ENCODE measurements around the gene NIP7. TPM values are rescaled to one million over a fixed set of nuclear protein-coding genes. Genes with fewer than 3 reads are reported as not detected.

NIP7 gene
- total RNA-seq, 1 experiment from 2014 or later = 62.1 TPM

DNA sequence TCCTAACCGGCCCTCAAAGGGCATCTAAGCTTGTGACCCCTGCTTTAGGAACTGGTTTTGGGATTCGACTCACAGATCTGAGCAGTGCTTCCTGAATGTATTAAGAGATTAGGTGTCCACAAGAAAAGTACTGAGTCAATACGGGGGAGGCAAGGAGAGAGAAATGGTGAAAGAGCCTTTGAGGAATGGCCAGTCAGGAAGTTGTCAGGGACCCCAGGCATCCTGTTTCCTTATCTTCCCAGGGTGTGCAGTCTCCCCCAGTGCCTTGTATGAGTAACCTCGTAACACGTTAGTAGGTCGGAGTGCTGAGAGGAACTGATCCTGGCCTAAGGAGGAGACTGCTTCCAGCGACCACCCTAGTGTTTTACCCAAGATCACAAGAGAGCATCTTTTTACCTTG lies 28.4 kb downstream of the NIP7 start:
- peaks cover 5% of the 10 kb centered on the region for H3K4me1 Mint-ChIP-seq (ENCODE audit: insufficient read depth, unreplicated experiment)
- no peaks in the 10 kb centered on the region for H3K27me3 Mint-ChIP-seq (ENCODE audit: insufficient read depth, unreplicated experiment)
- BruUV-seq (replicated peaks) = no TSS peak
- peaks cover 93% of the 10 kb centered on the region for H3K36me3 Mint-ChIP-seq (ENCODE audit: insufficient read depth, unreplicated experiment)
- H3K27ac Mint-ChIP-seq (ENCODE audit: low read depth, unreplicated experiment) = no peak overlapping the region
- ChIA-PET POLR2A (interaction anchor here (0.6 kb wide), 1 partner anchor 347 kb away, joined by 3 read pairs; no protein-coding TSS in a partner anchor), CTCF (interaction anchor here (0.6 kb wide), 1 partner anchor 11 kb away, joined by 3 read pairs; no protein-coding TSS in a partner anchor)
- H3K4me3 Mint-ChIP-seq (ENCODE audit: unreplicated experiment) = no peak overlapping the region
- intact Hi-C loops (cut with micrococcal nuclease) = no loop called here
- no peak for DNase-seq (ENCODE audit: unreplicated experiment)
- no peaks in the 10 kb centered on the region for H3K9me3 Mint-ChIP-seq (ENCODE audit: unreplicated experiment)
- TF ChIP-seq, protein P1, sequence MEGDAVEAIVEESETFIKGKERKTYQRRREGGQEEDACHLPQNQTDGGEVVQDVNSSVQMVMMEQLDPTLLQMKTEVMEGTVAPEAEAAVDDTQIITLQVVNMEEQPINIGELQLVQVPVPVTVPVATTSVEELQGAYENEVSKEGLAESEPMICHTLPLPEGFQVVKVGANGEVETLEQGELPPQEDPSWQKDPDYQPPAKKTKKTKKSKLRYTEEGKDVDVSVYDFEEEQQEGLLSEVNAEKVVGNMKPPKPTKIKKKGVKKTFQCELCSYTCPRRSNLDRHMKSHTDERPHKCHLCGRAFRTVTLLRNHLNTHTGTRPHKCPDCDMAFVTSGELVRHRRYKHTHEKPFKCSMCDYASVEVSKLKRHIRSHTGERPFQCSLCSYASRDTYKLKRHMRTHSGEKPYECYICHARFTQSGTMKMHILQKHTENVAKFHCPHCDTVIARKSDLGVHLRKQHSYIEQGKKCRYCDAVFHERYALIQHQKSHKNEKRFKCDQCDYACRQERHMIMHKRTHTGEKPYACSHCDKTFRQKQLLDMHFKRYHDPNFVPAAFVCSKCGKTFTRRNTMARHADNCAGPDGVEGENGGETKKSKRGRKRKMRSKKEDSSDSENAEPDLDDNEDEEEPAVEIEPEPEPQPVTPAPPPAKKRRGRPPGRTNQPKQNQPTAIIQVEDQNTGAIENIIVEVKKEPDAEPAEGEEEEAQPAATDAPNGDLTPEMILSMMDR (IDR thresholded peaks at IDR 0.05; ENCODE audit: unreplicated experiment) = no peak

DNA sequence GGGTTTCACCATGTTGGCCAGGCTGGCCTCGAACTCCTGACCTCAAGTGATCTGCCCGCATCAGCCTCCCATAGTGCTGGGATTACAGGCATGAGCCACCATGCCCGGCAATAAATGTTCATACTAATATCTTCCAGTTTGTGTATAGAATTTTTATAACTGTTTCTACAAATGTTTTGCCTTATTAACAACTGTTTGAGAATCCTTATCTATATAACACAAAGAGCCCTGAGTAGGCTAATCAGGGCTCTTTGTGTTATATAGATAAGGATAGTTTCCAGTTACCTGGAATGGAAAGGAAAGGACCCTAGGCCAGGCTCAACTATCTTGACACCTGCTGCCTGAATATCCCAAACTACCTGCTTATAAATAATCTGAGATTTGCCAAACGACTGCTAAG lies 29.3 kb downstream of the NIP7 start:
- TF ChIP-seq, protein P1 (IDR thresholded peaks at IDR 0.05; ENCODE audit: unreplicated experiment) = no peak
- no peak overlapping the region for H3K27ac Mint-ChIP-seq (ENCODE audit: low read depth, unreplicated experiment)

DNA sequence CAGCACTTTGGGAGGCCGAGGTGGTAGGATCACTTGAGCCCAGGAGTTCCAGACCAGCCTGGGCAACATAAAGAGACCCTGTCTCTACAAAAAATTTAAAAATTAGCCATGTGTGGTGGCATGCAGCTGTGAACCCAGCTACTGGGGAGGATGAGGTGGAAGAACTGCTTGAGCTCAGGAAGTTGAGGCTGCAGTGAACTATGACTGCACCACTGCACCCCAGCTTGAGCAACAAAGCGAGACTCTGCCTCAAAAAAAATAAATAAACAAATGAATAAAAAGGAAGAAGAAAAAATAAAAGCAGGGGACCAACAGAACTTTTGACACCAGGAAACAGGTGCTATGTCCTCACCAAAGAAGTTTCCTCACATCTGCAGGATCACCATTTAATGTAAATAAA lies 32.0 kb downstream of the NIP7 start:
- H3K27ac Mint-ChIP-seq (ENCODE audit: low read depth, unreplicated experiment) = no peak overlapping the region
- TF ChIP-seq, protein P1 (IDR thresholded peaks at IDR 0.05; ENCODE audit: unreplicated experiment) = no peak
- no peaks in the 10 kb centered on the region for H3K9me3 Mint-ChIP-seq (ENCODE audit: unreplicated experiment)
- no peaks in the 10 kb centered on the region for H3K27me3 Mint-ChIP-seq (ENCODE audit: insufficient read depth, unreplicated experiment)
- no TSS peak for BruUV-seq (replicated peaks)
- intact Hi-C loops (cut with micrococcal nuclease) = no loop called here
- H3K4me1 Mint-ChIP-seq (ENCODE audit: insufficient read depth, unreplicated experiment) = peaks cover 5% of the 10 kb centered on the region
- CTCF ChIA-PET = interaction anchor here (0.7 kb wide), 1 partner anchor 1087 kb away, joined by 4 read pairs; no protein-coding TSS in a partner anchor
- H3K4me3 Mint-ChIP-seq (ENCODE audit: unreplicated experiment) = no peak overlapping the region
- no peak for DNase-seq (ENCODE audit: unreplicated experiment)
- peaks cover 65% of the 10 kb centered on the region for H3K36me3 Mint-ChIP-seq (ENCODE audit: insufficient read depth, unreplicated experiment)
- POLR2A ChIA-PET = no interaction called here

More for the DNA sequence above, 29.3 kb downstream of the NIP7 start:
- intact Hi-C loops (cut with micrococcal nuclease) = no loop called here
- Mint-ChIP-seq H3K36me3 (ENCODE audit: insufficient read depth, unreplicated experiment) (peaks cover 86% of the 10 kb centered on the region), H3K27me3 (ENCODE audit: insufficient read depth, unreplicated experiment) (no peaks in the 10 kb centered on the region), H3K9me3 (ENCODE audit: unreplicated experiment) (no peaks in the 10 kb centered on the region), H3K4me1 (ENCODE audit: insufficient read depth, unreplicated experiment) (peaks cover 5% of the 10 kb centered on the region), H3K4me3 (ENCODE audit: unreplicated experiment) (no peak overlapping the region)
- POLR2A ChIA-PET = no interaction called here
- BruUV-seq (replicated peaks) = no TSS peak
- CTCF ChIA-PET = no interaction called here
- no peak for DNase-seq (ENCODE audit: unreplicated experiment)

DNA sequence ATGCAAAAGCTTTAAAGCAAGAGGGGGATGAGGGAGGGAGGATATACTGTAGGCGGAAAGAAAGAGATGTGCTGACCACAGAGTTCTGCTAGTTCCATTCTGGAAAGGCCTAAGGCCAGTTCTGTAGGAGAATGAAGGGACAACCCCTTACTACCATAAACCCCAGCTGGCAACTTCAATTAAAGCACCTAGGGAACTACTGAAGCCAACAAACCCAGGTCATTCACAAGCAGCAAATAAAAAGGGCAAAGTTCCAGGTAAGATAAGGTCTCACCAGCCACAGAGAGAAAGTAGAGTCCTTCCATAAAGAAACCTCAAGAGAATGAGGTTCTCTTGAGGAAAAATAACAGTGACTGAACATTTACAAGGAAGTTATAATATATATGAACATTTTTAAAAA lies 33.4 kb downstream of the NIP7 start:
- intact Hi-C loops (cut with micrococcal nuclease) = no loop called here
- H3K27me3 Mint-ChIP-seq (ENCODE audit: insufficient read depth, unreplicated experiment) = no peaks in the 10 kb centered on the region
- H3K9me3 Mint-ChIP-seq (ENCODE audit: unreplicated experiment) = no peaks in the 10 kb centered on the region
- TF ChIP-seq, protein P1 (IDR thresholded peaks at IDR 0.05; ENCODE audit: unreplicated experiment) = no peak
- H3K4me1 Mint-ChIP-seq (ENCODE audit: insufficient read depth, unreplicated experiment) = peaks cover 5% of the 10 kb centered on the region
- H3K27ac Mint-ChIP-seq (ENCODE audit: low read depth, unreplicated experiment) = no peak overlapping the region
- peaks cover 66% of the 10 kb centered on the region for H3K36me3 Mint-ChIP-seq (ENCODE audit: insufficient read depth, unreplicated experiment)
- ChIA-PET CTCF (interaction anchor here (0.5 to 0.7 kb wide), 2 partner anchors 32 to 1931 kb away, joined by 3 to 4 read pairs; no protein-coding TSS in a partner anchor), POLR2A (interaction anchor here (0.8 to 1.1 kb wide), 2 partner anchors 11 to 12 kb away, joined by 3 to 4 read pairs; no protein-coding TSS in a partner anchor)
- BruUV-seq (replicated peaks) = no TSS peak
- DNase-seq (ENCODE audit: unreplicated experiment) = no peak
- H3K4me3 Mint-ChIP-seq (ENCODE audit: unreplicated experiment) = no peak overlapping the region

Measured in MCF 10A (cell line).